Measurements from ENCODE around the gene PRRC2C. TPM values are rescaled to one million over a fixed set of nuclear protein-coding genes. Genes with fewer than 3 reads are reported as not detected.

PRRC2C gene
- polyA plus RNA-seq, 2 donors, result 29.3 to 30.4 TPM

- Histone ChIP-seq H3K4me1 (ENCODE audit: control insufficient read depth in 2 of 2, insufficient read depth in 2 of 2, low read length in 1 of 2) (no peaks in the 10 kb centered on the region), H3K27me3 (ENCODE audit: control insufficient read depth in 1 of 2, insufficient read depth in 2 of 2, low read length in 2 of 2) (no peaks in the 10 kb centered on the region), H3K9me3 (ENCODE audit: control insufficient read depth in 2 of 2, insufficient read depth in 1 of 2, low read depth in 1 of 2, low read length in 1 of 2) (no peaks in the 10 kb centered on the region), H3K27ac (ENCODE audit: low read depth in 2 of 2, low read length in 1 of 2) (no peak overlapping the region), H3K4me3 (ENCODE audit: low read depth in 1 of 2, low read length in 2 of 2) (no peak overlapping the region), H3K36me3 (ENCODE audit: control insufficient read depth in 2 of 2, insufficient read depth in 2 of 2, low read length in 1 of 2) (peaks cover 7 to 8% of the 10 kb centered on the region in 2 donors)
- WGBS, 2 donors, result 95 to 97% methylated on average over 1 of the region's 1 CpG
Measured at GRCh38 chr1:171563675-171564074, 78.3 kb downstream of the PRRC2C start.

- no peak overlapping the region for H3K27ac ChIP-seq (ENCODE audit: low read depth in 2 of 2, low read length in 1 of 2)
- no peak overlapping the region for H3K4me3 ChIP-seq (ENCODE audit: low read depth in 1 of 2, low read length in 2 of 2)
- 65 to 76% methylated on average over 3 of the region's 3 CpGs for WGBS, 2 donors
- H3K27me3 ChIP-seq (ENCODE audit: control insufficient read depth in 1 of 2, insufficient read depth in 2 of 2, low read length in 2 of 2), result no peaks in the 10 kb centered on the region
- no peaks in the 10 kb centered on the region for H3K9me3 ChIP-seq (ENCODE audit: control insufficient read depth in 2 of 2, insufficient read depth in 1 of 2, low read depth in 1 of 2, low read length in 1 of 2)
- peaks cover 2 to 3% of the 10 kb centered on the region in 2 donors for H3K36me3 ChIP-seq (ENCODE audit: control insufficient read depth in 2 of 2, insufficient read depth in 2 of 2, low read length in 1 of 2)
- no peaks in the 10 kb centered on the region for H3K4me1 ChIP-seq (ENCODE audit: control insufficient read depth in 2 of 2, insufficient read depth in 2 of 2, low read length in 1 of 2)
Measured at GRCh38 chr1:171566467-171566866, 81.1 kb downstream of the PRRC2C start.

DNA sequence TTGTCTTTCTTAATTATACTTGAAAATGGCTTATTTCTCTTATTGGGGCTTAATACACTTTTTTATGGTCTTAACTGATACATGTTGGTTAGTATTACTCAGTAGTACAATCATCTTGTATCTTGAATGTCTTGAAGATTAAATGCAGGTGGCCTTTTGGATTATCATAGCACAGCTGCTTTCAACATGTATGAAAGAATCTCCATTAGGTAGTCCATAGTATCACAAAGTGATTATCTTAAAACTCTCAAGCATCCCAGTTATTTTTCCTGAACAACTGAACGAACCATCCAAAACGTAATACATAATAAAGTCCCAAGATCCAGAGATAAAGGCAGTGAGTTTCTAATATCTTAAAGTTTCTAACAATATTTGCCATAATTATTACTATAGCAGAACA lies 85.0 kb downstream of the PRRC2C start:
- H3K27me3 ChIP-seq (ENCODE audit: control insufficient read depth in 1 of 2, insufficient read depth in 2 of 2, low read length in 2 of 2), result no peaks in the 10 kb centered on the region
- 87 to 91% methylated on average over 2 of the region's 2 CpGs for WGBS, 2 donors
- no peaks in the 10 kb centered on the region for H3K4me1 ChIP-seq (ENCODE audit: control insufficient read depth in 2 of 2, insufficient read depth in 2 of 2, low read length in 1 of 2)
- H3K4me3 ChIP-seq (ENCODE audit: low read depth in 1 of 2, low read length in 2 of 2), result no peak overlapping the region
- no peaks in the 10 kb centered on the region for H3K9me3 ChIP-seq (ENCODE audit: control insufficient read depth in 2 of 2, insufficient read depth in 1 of 2, low read depth in 1 of 2, low read length in 1 of 2)
- H3K27ac ChIP-seq (ENCODE audit: low read depth in 2 of 2, low read length in 1 of 2), result no peak overlapping the region
- H3K36me3 ChIP-seq (ENCODE audit: control insufficient read depth in 2 of 2, insufficient read depth in 2 of 2, low read length in 1 of 2), result peaks cover 6% of the 10 kb centered on the region in 2 donors

DNA sequence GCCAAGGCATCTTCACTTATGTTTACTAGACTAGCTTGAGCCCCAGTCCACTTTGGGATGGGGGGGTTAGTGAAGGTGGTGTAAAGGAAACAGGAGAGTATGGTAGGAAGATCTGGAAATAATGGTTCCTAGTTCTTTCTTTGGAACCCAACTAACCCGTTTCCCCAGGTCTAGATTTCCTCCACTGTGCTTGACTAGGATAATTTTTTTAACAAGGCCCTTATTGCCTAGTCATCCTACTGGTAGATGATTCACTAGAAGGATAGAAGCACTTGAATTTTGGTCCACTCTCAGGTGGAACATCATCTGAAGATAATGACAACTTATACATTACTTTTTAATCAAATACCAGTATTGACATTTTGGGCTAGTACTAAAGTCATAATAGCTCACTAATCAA lies 90.8 kb downstream of the PRRC2C start:
- Histone ChIP-seq H3K27ac (ENCODE audit: low read depth in 2 of 2, low read length in 1 of 2) (no peak overlapping the region), H3K4me3 (ENCODE audit: low read depth in 1 of 2, low read length in 2 of 2) (no peak overlapping the region), H3K36me3 (ENCODE audit: control insufficient read depth in 2 of 2, insufficient read depth in 2 of 2, low read length in 1 of 2) (peaks cover 12 to 18% of the 10 kb centered on the region in 2 donors), H3K27me3 (ENCODE audit: control insufficient read depth in 1 of 2, insufficient read depth in 2 of 2, low read length in 2 of 2) (no peaks in the 10 kb centered on the region), H3K4me1 (ENCODE audit: control insufficient read depth in 2 of 2, insufficient read depth in 2 of 2, low read length in 1 of 2) (no peaks in the 10 kb centered on the region), H3K9me3 (ENCODE audit: control insufficient read depth in 2 of 2, insufficient read depth in 1 of 2, low read depth in 1 of 2, low read length in 1 of 2) (no peaks in the 10 kb centered on the region)
- 86 to 91% methylated on average over 1 of the region's 1 CpG for WGBS, 2 donors

- Histone ChIP-seq H3K27me3 (ENCODE audit: control insufficient read depth in 1 of 2, insufficient read depth in 2 of 2, low read length in 2 of 2) (no peaks in the 10 kb centered on the region), H3K4me1 (ENCODE audit: control insufficient read depth in 2 of 2, insufficient read depth in 2 of 2, low read length in 1 of 2) (no peaks in the 10 kb centered on the region), H3K4me3 (ENCODE audit: low read depth in 1 of 2, low read length in 2 of 2) (no peak overlapping the region), H3K27ac (ENCODE audit: low read depth in 2 of 2, low read length in 1 of 2) (no peak overlapping the region), H3K9me3 (ENCODE audit: control insufficient read depth in 2 of 2, insufficient read depth in 1 of 2, low read depth in 1 of 2, low read length in 1 of 2) (no peaks in the 10 kb centered on the region), H3K36me3 (ENCODE audit: control insufficient read depth in 2 of 2, insufficient read depth in 2 of 2, low read length in 1 of 2) (peaks cover 10 to 11% of the 10 kb centered on the region in 2 donors)
- WGBS, 2 donors, result 78 to 79% methylated on average over 3 of the region's 3 CpGs
Measured at GRCh38 chr1:171581226-171581625, 95.9 kb downstream of the PRRC2C start.

- Histone ChIP-seq H3K27me3 (ENCODE audit: control insufficient read depth in 1 of 2, insufficient read depth in 2 of 2, low read length in 2 of 2) (no peaks in the 10 kb centered on the region), H3K4me3 (ENCODE audit: low read depth in 1 of 2, low read length in 2 of 2) (no peak overlapping the region), H3K27ac (ENCODE audit: low read depth in 2 of 2, low read length in 1 of 2) (no peak overlapping the region), H3K9me3 (ENCODE audit: control insufficient read depth in 2 of 2, insufficient read depth in 1 of 2, low read depth in 1 of 2, low read length in 1 of 2) (no peaks in the 10 kb centered on the region), H3K4me1 (ENCODE audit: control insufficient read depth in 2 of 2, insufficient read depth in 2 of 2, low read length in 1 of 2) (no peaks in the 10 kb centered on the region), H3K36me3 (ENCODE audit: control insufficient read depth in 2 of 2, insufficient read depth in 2 of 2, low read length in 1 of 2) (peaks cover 9 to 10% of the 10 kb centered on the region in 2 donors)
Measured at GRCh38 chr1:171581766-171582165, 96.4 kb downstream of the PRRC2C start.

- H3K27me3 ChIP-seq (ENCODE audit: control insufficient read depth in 1 of 2, insufficient read depth in 2 of 2, low read length in 2 of 2), result no peaks in the 10 kb centered on the region
- H3K4me3 ChIP-seq (ENCODE audit: low read depth in 1 of 2, low read length in 2 of 2), result no peak overlapping the region
- no peak overlapping the region for H3K27ac ChIP-seq (ENCODE audit: low read depth in 2 of 2, low read length in 1 of 2)
- H3K36me3 ChIP-seq (ENCODE audit: control insufficient read depth in 2 of 2, insufficient read depth in 2 of 2, low read length in 1 of 2), result peaks cover 6 to 12% of the 10 kb centered on the region in 2 donors
- WGBS, 2 donors, result 95 to 99% methylated on average over 2 of the region's 2 CpGs
- H3K4me1 ChIP-seq (ENCODE audit: control insufficient read depth in 2 of 2, insufficient read depth in 2 of 2, low read length in 1 of 2), result no peaks in the 10 kb centered on the region
- no peaks in the 10 kb centered on the region for H3K9me3 ChIP-seq (ENCODE audit: control insufficient read depth in 2 of 2, insufficient read depth in 1 of 2, low read depth in 1 of 2, low read length in 1 of 2)
Measured at GRCh38 chr1:171582589-171582988, 97.3 kb downstream of the PRRC2C start.

DNA sequence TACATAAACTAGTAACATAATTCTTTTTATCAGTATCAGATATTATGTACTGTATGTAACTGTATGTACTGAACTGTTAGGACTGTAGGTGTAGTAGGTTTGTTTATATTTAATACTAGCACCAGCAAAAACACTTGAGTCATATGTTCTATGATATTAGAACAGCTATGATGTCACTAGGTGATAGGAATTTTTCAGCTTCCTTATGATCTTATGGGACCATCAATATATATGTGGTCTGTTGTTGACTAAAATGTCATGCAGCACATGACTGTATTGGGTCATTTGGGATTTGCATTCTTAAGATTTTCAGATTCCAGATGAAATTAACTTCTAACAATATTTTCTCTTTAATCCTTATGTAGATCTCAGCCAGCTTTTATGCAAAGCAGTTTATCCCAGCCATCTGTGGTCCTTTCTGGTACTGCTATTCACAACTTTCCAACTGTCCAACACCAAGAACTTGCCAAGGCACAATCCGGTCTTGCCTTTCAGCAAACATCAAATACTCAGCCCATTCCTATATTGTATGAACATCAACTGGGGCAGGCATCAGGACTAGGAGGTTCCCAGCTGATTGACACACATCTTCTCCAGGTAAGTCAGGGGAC lies 98.4 kb downstream of the PRRC2C start:
- 52 to 68% methylated on average over 1 of the region's 1 CpG for WGBS, 2 donors
- no peak overlapping the region for H3K27ac ChIP-seq (ENCODE audit: low read depth in 2 of 2, low read length in 1 of 2)
- H3K9me3 ChIP-seq (ENCODE audit: control insufficient read depth in 2 of 2, insufficient read depth in 1 of 2, low read depth in 1 of 2, low read length in 1 of 2), result no peaks in the 10 kb centered on the region
- no peak overlapping the region for H3K4me3 ChIP-seq (ENCODE audit: low read depth in 1 of 2, low read length in 2 of 2)
- H3K27me3 ChIP-seq (ENCODE audit: control insufficient read depth in 1 of 2, insufficient read depth in 2 of 2, low read length in 2 of 2), result no peaks in the 10 kb centered on the region
- H3K4me1 ChIP-seq (ENCODE audit: control insufficient read depth in 2 of 2, insufficient read depth in 2 of 2, low read length in 1 of 2), result no peaks in the 10 kb centered on the region
- peaks cover 8 to 9% of the 10 kb centered on the region in 2 donors for H3K36me3 ChIP-seq (ENCODE audit: control insufficient read depth in 2 of 2, insufficient read depth in 2 of 2, low read length in 1 of 2)

- WGBS, 2 donors, result 61 to 86% methylated on average over 8 to 9 of the region's 9 CpGs
- H3K36me3 ChIP-seq (ENCODE audit: control insufficient read depth in 2 of 2, insufficient read depth in 2 of 2, low read length in 1 of 2), result peaks cover 4 to 13% of the 10 kb centered on the region in 2 donors
- no peak overlapping the region for H3K4me3 ChIP-seq (ENCODE audit: low read depth in 1 of 2, low read length in 2 of 2)
- H3K27ac ChIP-seq (ENCODE audit: low read depth in 2 of 2, low read length in 1 of 2), result no peak overlapping the region
- H3K4me1 ChIP-seq (ENCODE audit: control insufficient read depth in 2 of 2, insufficient read depth in 2 of 2, low read length in 1 of 2), result no peaks in the 10 kb centered on the region
- H3K27me3 ChIP-seq (ENCODE audit: control insufficient read depth in 1 of 2, insufficient read depth in 2 of 2, low read length in 2 of 2), result no peaks in the 10 kb centered on the region
- no peaks in the 10 kb centered on the region for H3K9me3 ChIP-seq (ENCODE audit: control insufficient read depth in 2 of 2, insufficient read depth in 1 of 2, low read depth in 1 of 2, low read length in 1 of 2)
Measured at GRCh38 chr1:171585715-171586114, 100.4 kb downstream of the PRRC2C start.

DNA sequence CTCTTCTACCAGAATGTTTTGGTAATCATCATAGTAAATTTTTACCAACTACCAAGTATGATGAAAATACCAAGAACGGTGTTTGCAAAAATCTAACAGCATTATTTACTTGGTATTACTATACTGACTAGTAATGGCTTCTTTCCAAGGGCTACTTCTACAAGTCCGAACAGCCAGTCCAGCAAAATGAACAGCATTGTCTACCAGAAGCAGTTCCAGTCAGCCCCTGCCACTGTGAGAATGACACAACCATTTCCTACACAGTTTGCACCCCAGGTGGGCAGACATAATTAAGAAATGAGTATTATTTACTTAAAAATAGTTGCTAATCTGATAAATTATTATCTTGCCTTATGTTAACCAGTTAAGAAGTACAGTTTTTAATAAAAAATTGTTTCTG lies 102.9 kb downstream of the PRRC2C start:
- Histone ChIP-seq H3K4me1 (ENCODE audit: control insufficient read depth in 2 of 2, insufficient read depth in 2 of 2, low read length in 1 of 2) (no peaks in the 10 kb centered on the region), H3K36me3 (ENCODE audit: control insufficient read depth in 2 of 2, insufficient read depth in 2 of 2, low read length in 1 of 2) (peaks cover 15 to 16% of the 10 kb centered on the region in 2 donors), H3K9me3 (ENCODE audit: control insufficient read depth in 2 of 2, insufficient read depth in 1 of 2, low read depth in 1 of 2, low read length in 1 of 2) (no peaks in the 10 kb centered on the region), H3K4me3 (ENCODE audit: low read depth in 1 of 2, low read length in 2 of 2) (no peak overlapping the region), H3K27me3 (ENCODE audit: control insufficient read depth in 1 of 2, insufficient read depth in 2 of 2, low read length in 2 of 2) (no peaks in the 10 kb centered on the region), H3K27ac (ENCODE audit: low read depth in 2 of 2, low read length in 1 of 2) (no peak overlapping the region)
- 79 to 94% methylated on average over 2 of the region's 2 CpGs for WGBS, 2 donors
